Measurements from ENCODE around the gene NDRG3.

NDRG3 gene

GRCh38 chr20:36745927-36746659 is at the start of gene NDRG3:
Gene NDRG3, minus strand, starts transcription at chr20:36746090. Its CDS starts 24,355 bp downstream, at chr20:36721735.
- DNase-seq = peak; percentile 95

GRCh38 chr20:36794116-36794474 is 48.2 kb upstream of the NDRG3 start:
- DNase-seq = no peak

- DNase-seq = no peak
Measured at GRCh38 chr20:36793294-36794115, 47.6 kb upstream of the NDRG3 start.

GRCh38 chr20:36792422-36792821 is 46.5 kb upstream of the NDRG3 start:
- DNase-seq = peak; percentile 65

GRCh38 chr20:36791862-36792261 is 46.0 kb upstream of the NDRG3 start:
- DNase-seq = no peak

GRCh38 chr20:36786663-36787062 is 40.8 kb upstream of the NDRG3 start:
- no peak for DNase-seq

- no peak for DNase-seq
Measured at GRCh38 chr20:36786246-36786645, 40.4 kb upstream of the NDRG3 start.

GRCh38 chr20:36785308-36785707 is 39.4 kb upstream of the NDRG3 start:
- DNase-seq = no peak

- no peak for DNase-seq
Measured at GRCh38 chr20:36784900-36785299, 39.0 kb upstream of the NDRG3 start.

GRCh38 chr20:36784116-36784515 is 38.2 kb upstream of the NDRG3 start:
- no peak for DNase-seq

GRCh38 chr20:36779656-36780025 is 33.8 kb upstream of the NDRG3 start:
- DNase-seq = no peak

- no peak for DNase-seq
Measured at GRCh38 chr20:36778831-36779655, 33.2 kb upstream of the NDRG3 start.

- DNase-seq = peak; percentile 12
Measured at GRCh38 chr20:36777576-36777975, 31.7 kb upstream of the NDRG3 start.

- DNase-seq = peak; percentile 17
Measured at GRCh38 chr20:36777167-36777566, 31.3 kb upstream of the NDRG3 start.

- DNase-seq = no peak
Measured at GRCh38 chr20:36775826-36776225, 29.9 kb upstream of the NDRG3 start.

GRCh38 chr20:36775196-36775595 is 29.3 kb upstream of the NDRG3 start:
- no peak for DNase-seq

- peak; percentile 97 for DNase-seq
Measured at GRCh38 chr20:36773597-36774390, 27.9 kb upstream of the NDRG3 start, which contains the start of gene DSN1. Gene DSN1, minus strand, starts transcription at chr20:36773763. Its CDS starts 2,305 bp downstream, at chr20:36771458.

GRCh38 chr20:36773107-36773596 is 27.3 kb upstream of the NDRG3 start:
- no peak for DNase-seq

GRCh38 chr20:36770680-36771079 is 24.8 kb upstream of the NDRG3 start:
- DNase-seq = no peak

- no peak for DNase-seq
Measured at GRCh38 chr20:36768768-36769430, 23.0 kb upstream of the NDRG3 start.

GRCh38 chr20:36761125-36761524 is 15.2 kb upstream of the NDRG3 start:
- no peak for DNase-seq

GRCh38 chr20:36760647-36761046 is 14.8 kb upstream of the NDRG3 start:
- DNase-seq = no peak
